CD8-positive, alpha-beta memory T cell (primary cell): ENCODE measurements around the gene PTPN13. TPM values are rescaled to one million over a fixed set of nuclear protein-coding genes. Genes with fewer than 3 reads are reported as not detected.

Source experiments
- CTCF ChIA-PET: fragments of 350-600 bp; sonication (Branson Sonifier 250); formaldehyde crosslinking; loops from one replicate; lab custom pipeline; 2021; ENCODE audit warnings: antibody characterized with exemption; lab: Charles Lee
- POLR2A ChIA-PET: fragments of 350-600 bp; sonication (Branson Sonifier 250); formaldehyde crosslinking; loops from one replicate; lab custom pipeline; 2021; ENCODE audit warnings: antibody characterized with exemption; lab: Charles Lee
- DNase-seq, 5 donors: peaks; one replicate each; pipeline versions ENCODE4 v3.0.0 to v3.0.0-alpha.2; 2020 to 2022; ENCODE audit warnings: mixed read lengths in 1 of 5
- H3K27ac ChIP-seq: one replicate; pipeline ENCODE4 v1.7.0; 2013; ENCODE audit warnings: low read depth, mild to moderate bottlenecking, low read length, moderate library complexity
- H3K27me3 ChIP-seq: 2 replicates; pipeline ENCODE4 v1.7.0; 2013; ENCODE audit warnings: low read length, mild to moderate bottlenecking; ENCODE audit not compliant: insufficient read depth, poor library complexity, severe bottlenecking
- H3K36me3 ChIP-seq: 2 replicates; pipeline ENCODE4 v1.7.0; 2013; ENCODE audit warnings: mild to moderate bottlenecking, low read length, moderate library complexity; ENCODE audit not compliant: insufficient read depth
- H3K4me1 ChIP-seq: 2 replicates; pipeline ENCODE4 v1.7.0; 2013; ENCODE audit warnings: mild to moderate bottlenecking, low read length, moderate library complexity; ENCODE audit not compliant: insufficient read depth
- H3K4me3 ChIP-seq: 2 replicates; pipeline ENCODE4 v1.7.0; 2013; ENCODE audit warnings: mild to moderate bottlenecking, low read length
- H3K9me3 ChIP-seq: 2 replicates; pipeline ENCODE4 v1.7.0; 2013; ENCODE audit warnings: mild to moderate bottlenecking, low read length
- H3K27ac Mint-ChIP-seq, 8 donors: one replicate each; pipeline ENCODE4 v1.8.0; 2020 to 2021; ENCODE audit warnings: mixed read lengths in 8 of 8, mild to moderate bottlenecking in 6 of 8, inconsistent platforms in 3 of 8, moderate library complexity in 3 of 8
- H3K27me3 Mint-ChIP-seq, 2 donors: one replicate each; pipeline ENCODE4 v1.8.0; 2020 to 2021; ENCODE audit warnings: mixed read lengths in 2 of 2, mild to moderate bottlenecking in 1 of 2, moderate library complexity in 1 of 2
- H3K36me3 Mint-ChIP-seq, 3 donors: one replicate each; pipeline ENCODE4 v1.8.0; 2020 to 2021; ENCODE audit warnings: mixed read lengths in 3 of 3, inconsistent platforms in 1 of 3, mild to moderate bottlenecking in 1 of 3
- H3K4me1 Mint-ChIP-seq, 3 donors: one replicate each; pipeline ENCODE4 v1.8.0; 2020 to 2021; ENCODE audit warnings: mixed read lengths in 3 of 3, inconsistent platforms in 1 of 3, mild to moderate bottlenecking in 1 of 3
- H3K4me3 Mint-ChIP-seq, 7 donors: one replicate each; pipeline ENCODE4 v1.8.0; 2020 to 2021; ENCODE audit warnings: mixed read lengths in 7 of 7, mild to moderate bottlenecking in 6 of 7, moderate library complexity in 4 of 7, inconsistent platforms in 2 of 7
- H3K9me3 Mint-ChIP-seq, 5 donors: one replicate each; pipeline ENCODE4 v1.8.0; 2020 to 2022; ENCODE audit warnings: mixed read lengths in 5 of 5, mild to moderate bottlenecking in 3 of 5, moderate library complexity in 2 of 5, inconsistent platforms in 1 of 5
- polyA plus RNA-seq: library from polyadenylated mRNA; unstranded; fragments of 300-500 nt; fragmentation: Illumina TruSeq; gene quantifications from one replicate; pipeline ENCODE4 v1.2.3, GENCODE V29; 2021
- total RNA-seq, 2 experiments: library from RNA; stranded (reverse); gene quantifications; one replicate each; pipeline ENCODE4 v1.2.3, GENCODE V29; 2021

The PTPN13 gene
- total and polyA plus RNA-seq, 3 experiments from 2014 or later: 0.07 to 1.3 (median 0.53) TPM

DNA sequence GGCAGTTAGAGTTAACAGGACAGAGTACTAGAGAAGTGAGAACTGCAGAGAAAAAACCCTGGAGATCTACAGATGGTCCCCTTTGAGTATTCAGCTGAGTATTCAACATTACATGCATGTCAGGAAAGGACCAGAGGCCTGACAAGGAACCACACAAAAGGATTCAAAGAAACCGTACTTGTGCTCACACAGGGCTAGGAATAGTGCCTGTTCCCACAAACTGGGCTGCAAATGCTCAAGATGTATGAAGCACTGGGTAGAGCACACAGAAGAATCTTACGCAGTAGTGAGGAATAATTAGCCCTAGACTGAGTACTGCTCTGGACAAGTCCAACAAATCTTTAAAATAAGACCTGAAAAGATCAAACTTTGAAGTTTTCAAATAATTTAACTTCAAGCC lies 17.6 kb downstream of the PTPN13 start:
- Mint-ChIP-seq H3K27ac (no peak overlapping the region), H3K27me3 (no peaks in the 10 kb centered on the region), H3K4me3 (no peak overlapping the region), H3K9me3 (peaks cover 0 to 2% (median 0%) of the 10 kb centered on the region in 5 donors), H3K36me3 (no peaks in the 10 kb centered on the region), H3K4me1 (no peaks in the 10 kb centered on the region)
- CTCF ChIA-PET: no interaction called here
- no peaks in the 10 kb centered on the region for H3K27me3 ChIP-seq
- POLR2A ChIA-PET: no interaction called here
- no peaks in the 10 kb centered on the region for H3K9me3 ChIP-seq
- H3K36me3 ChIP-seq: no peaks in the 10 kb centered on the region
- no peak overlapping the region for H3K4me3 ChIP-seq
- DNase-seq: no peak
- H3K27ac ChIP-seq: no peak overlapping the region
- H3K4me1 ChIP-seq: no peaks in the 10 kb centered on the region

DNA sequence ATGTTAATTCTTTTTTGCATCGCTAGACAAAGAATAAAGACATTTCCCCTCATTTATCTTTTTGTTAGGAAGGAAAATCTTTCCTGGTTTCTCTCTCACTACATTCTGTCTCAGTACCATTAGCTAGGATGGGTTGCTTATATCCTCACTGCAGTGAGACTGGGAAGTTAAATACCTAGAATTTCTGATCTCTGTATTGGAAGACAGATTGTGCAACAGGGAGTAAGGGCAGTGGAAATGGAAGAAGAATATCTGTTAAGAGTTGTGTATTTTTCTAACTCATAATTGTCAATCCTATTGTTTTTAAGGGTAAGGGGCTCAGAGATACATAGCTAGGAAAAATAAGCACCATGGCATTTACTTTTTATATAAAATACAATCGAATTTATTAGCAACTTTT lies 19.6 kb downstream of the PTPN13 start:
- Histone ChIP-seq H3K4me3 (no peak overlapping the region), H3K9me3 (no peaks in the 10 kb centered on the region), H3K27ac (no peak overlapping the region), H3K4me1 (no peaks in the 10 kb centered on the region), H3K27me3 (no peaks in the 10 kb centered on the region), H3K36me3 (no peaks in the 10 kb centered on the region)
- Mint-ChIP-seq H3K4me1 (no peaks in the 10 kb centered on the region), H3K9me3 (peaks cover 0 to 2% (median under 1%) of the 10 kb centered on the region in 5 donors), H3K4me3 (no peak overlapping the region), H3K27ac (peak overlapping the region in 1 of 8 donors; percentile 70), H3K27me3 (no peaks in the 10 kb centered on the region), H3K36me3 (no peaks in the 10 kb centered on the region)
- DNase-seq: no peak
- CTCF ChIA-PET: no interaction called here
- POLR2A ChIA-PET: no interaction called here

- H3K4me1 Mint-ChIP-seq: no peaks in the 10 kb centered on the region
- H3K36me3 ChIP-seq: no peaks in the 10 kb centered on the region
- POLR2A ChIA-PET: no interaction called here
These were observed 20.8 kb downstream of the PTPN13 start for GRCh38 chr4:86614865-86615264.

GRCh38 chr4:86615501-86615900 lies 21.4 kb downstream of the PTPN13 start:
- Histone ChIP-seq H3K4me3 (no peak overlapping the region), H3K27ac (no peak overlapping the region), H3K9me3 (no peaks in the 10 kb centered on the region), H3K27me3 (no peaks in the 10 kb centered on the region), H3K36me3 (no peaks in the 10 kb centered on the region), H3K4me1 (no peaks in the 10 kb centered on the region)
- ChIA-PET POLR2A (no interaction called here), CTCF (no interaction called here)
- H3K4me3 Mint-ChIP-seq: no peak overlapping the region
- peaks cover 0 to 4% (median 3%) of the 10 kb centered on the region in 5 donors for H3K9me3 Mint-ChIP-seq
- H3K4me1 Mint-ChIP-seq: no peaks in the 10 kb centered on the region
- H3K27me3 Mint-ChIP-seq: no peaks in the 10 kb centered on the region
- H3K36me3 Mint-ChIP-seq: no peaks in the 10 kb centered on the region
- DNase-seq: no peak
- H3K27ac Mint-ChIP-seq: no peak overlapping the region

More at GRCh38 chr4:86614865-86615264, 20.8 kb downstream of the PTPN13 start:
- Histone ChIP-seq H3K9me3 (no peaks in the 10 kb centered on the region), H3K4me1 (no peaks in the 10 kb centered on the region), H3K27ac (no peak overlapping the region), H3K27me3 (no peaks in the 10 kb centered on the region), H3K4me3 (no peak overlapping the region)
- DNase-seq: no peak
- Mint-ChIP-seq H3K36me3 (no peaks in the 10 kb centered on the region), H3K27me3 (no peaks in the 10 kb centered on the region), H3K4me3 (no peak overlapping the region), H3K27ac (no peak overlapping the region), H3K9me3 (peaks cover 0 to 4% (median 3%) of the 10 kb centered on the region in 5 donors)
- CTCF ChIA-PET: no interaction called here

DNA sequence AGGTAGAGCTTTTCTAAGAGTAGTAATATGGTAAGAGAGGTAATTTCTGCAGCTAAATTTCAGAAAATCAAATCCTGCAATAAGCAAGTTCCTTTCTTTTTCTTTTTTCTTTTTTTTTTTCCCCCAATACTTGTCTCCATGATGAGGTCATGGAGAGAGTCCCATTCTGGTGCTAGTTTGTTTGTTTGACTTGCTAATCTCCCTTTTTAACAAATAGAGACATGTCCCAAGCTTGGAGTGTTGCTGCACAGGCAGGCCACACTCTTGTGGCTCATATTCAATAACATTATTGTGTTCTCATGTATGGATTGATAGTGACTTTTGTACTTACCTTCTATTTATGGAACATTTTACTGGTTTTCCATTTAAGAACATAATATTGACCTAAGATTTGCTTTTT lies 25.5 kb downstream of the PTPN13 start:
- H3K27me3 Mint-ChIP-seq: no peaks in the 10 kb centered on the region
- peaks cover 0 to 6% (median 3%) of the 10 kb centered on the region in 5 donors for H3K9me3 Mint-ChIP-seq
- DNase-seq: no peak
- no peak overlapping the region for H3K4me3 Mint-ChIP-seq
- Histone ChIP-seq H3K4me3 (no peak overlapping the region), H3K27ac (no peak overlapping the region), H3K36me3 (no peaks in the 10 kb centered on the region), H3K27me3 (no peaks in the 10 kb centered on the region), H3K9me3 (no peaks in the 10 kb centered on the region), H3K4me1 (no peaks in the 10 kb centered on the region)
- no peaks in the 10 kb centered on the region for H3K36me3 Mint-ChIP-seq
- CTCF ChIA-PET: no interaction called here
- no peaks in the 10 kb centered on the region for H3K4me1 Mint-ChIP-seq
- no peak overlapping the region for H3K27ac Mint-ChIP-seq
- POLR2A ChIA-PET: no interaction called here

DNA sequence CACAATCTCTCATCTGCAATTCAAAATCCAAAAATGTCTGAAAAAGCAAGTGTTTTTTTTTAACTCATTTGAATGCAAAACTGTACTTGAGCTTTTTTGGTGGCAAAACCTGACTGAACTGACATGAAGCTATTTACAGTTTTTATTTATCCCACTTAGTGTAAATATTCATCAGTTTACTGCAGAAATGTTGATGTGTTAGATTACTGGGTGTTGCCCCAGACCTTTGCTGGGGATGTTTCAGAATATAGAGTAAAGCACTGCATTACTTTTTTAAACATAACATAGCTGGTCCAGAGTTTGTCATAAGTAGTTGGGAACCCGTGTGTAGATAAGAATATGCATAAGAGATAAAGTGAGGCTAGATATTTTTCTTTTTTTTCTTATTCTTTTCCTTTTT lies 27.3 kb downstream of the PTPN13 start:
- no peaks in the 10 kb centered on the region for H3K27me3 Mint-ChIP-seq
- no peaks in the 10 kb centered on the region for H3K36me3 Mint-ChIP-seq
- Histone ChIP-seq H3K27ac (no peak overlapping the region), H3K9me3 (no peaks in the 10 kb centered on the region), H3K4me3 (no peak overlapping the region), H3K27me3 (no peaks in the 10 kb centered on the region), H3K36me3 (no peaks in the 10 kb centered on the region), H3K4me1 (no peaks in the 10 kb centered on the region)
- ChIA-PET POLR2A (no interaction called here), CTCF (no interaction called here)
- DNase-seq: no peak
- peaks cover 0 to 6% (median 3%) of the 10 kb centered on the region in 5 donors for H3K9me3 Mint-ChIP-seq
- H3K27ac Mint-ChIP-seq: no peak overlapping the region
- H3K4me1 Mint-ChIP-seq: no peaks in the 10 kb centered on the region
- H3K4me3 Mint-ChIP-seq: no peak overlapping the region

GRCh38 chr4:86626066-86626465 lies 32.0 kb downstream of the PTPN13 start:
- Mint-ChIP-seq H3K4me1 (no peaks in the 10 kb centered on the region), H3K36me3 (no peaks in the 10 kb centered on the region), H3K4me3 (no peak overlapping the region), H3K27me3 (no peaks in the 10 kb centered on the region), H3K27ac (no peak overlapping the region), H3K9me3 (peaks cover 0 to 2% (median 0%) of the 10 kb centered on the region in 5 donors)
- ChIA-PET POLR2A (no interaction called here), CTCF (no interaction called here)
- Histone ChIP-seq H3K27ac (no peak overlapping the region), H3K36me3 (no peaks in the 10 kb centered on the region), H3K27me3 (no peaks in the 10 kb centered on the region), H3K4me1 (no peaks in the 10 kb centered on the region), H3K4me3 (no peak overlapping the region), H3K9me3 (no peaks in the 10 kb centered on the region)
- no peak for DNase-seq

GRCh38 chr4:86627462-86628135 lies 33.5 kb downstream of the PTPN13 start:
- no peaks in the 10 kb centered on the region for H3K4me1 ChIP-seq

More at GRCh38 chr4:86627462-86628135, 33.5 kb downstream of the PTPN13 start:
- Mint-ChIP-seq H3K9me3 (no peaks in the 10 kb centered on the region), H3K27ac (no peak overlapping the region), H3K4me1 (no peaks in the 10 kb centered on the region), H3K36me3 (no peaks in the 10 kb centered on the region), H3K27me3 (no peaks in the 10 kb centered on the region), H3K4me3 (no peak overlapping the region)
- no peaks in the 10 kb centered on the region for H3K9me3 ChIP-seq
- H3K36me3 ChIP-seq: no peaks in the 10 kb centered on the region
- no peak overlapping the region for H3K4me3 ChIP-seq
- CTCF ChIA-PET: no interaction called here
- DNase-seq: no peak
- H3K27ac ChIP-seq: no peak overlapping the region
- no peaks in the 10 kb centered on the region for H3K27me3 ChIP-seq
- POLR2A ChIA-PET: no interaction called here
